AG09309 (cell line): ENCODE measurements around the gene SSTR3.

Experiments
- DNase-seq: peaks from one replicate; pipeline ENCODE4 v3.0.0-alpha.2; 2010; ENCODE audit warnings: low read depth
- H3K4me3 ChIP-seq: 2 replicates; pipeline ENCODE4 v1.5.1; 2011; ENCODE audit warnings: mild to moderate bottlenecking, low read depth, low read length, moderate library complexity; ENCODE audit not compliant: control insufficient read depth
- TF ChIP-seq, protein P1 (sequence below): IDR thresholded peaks from 2 replicates; pipeline ENCODE4 v1.5.1; 2011; ENCODE audit warnings: mild to moderate bottlenecking, low read depth, low read length, inconsistent platforms; ENCODE audit not compliant: insufficient read depth, control insufficient read depth; ENCODE audit errors: missing control alignments

Gene SSTR3

DNA sequence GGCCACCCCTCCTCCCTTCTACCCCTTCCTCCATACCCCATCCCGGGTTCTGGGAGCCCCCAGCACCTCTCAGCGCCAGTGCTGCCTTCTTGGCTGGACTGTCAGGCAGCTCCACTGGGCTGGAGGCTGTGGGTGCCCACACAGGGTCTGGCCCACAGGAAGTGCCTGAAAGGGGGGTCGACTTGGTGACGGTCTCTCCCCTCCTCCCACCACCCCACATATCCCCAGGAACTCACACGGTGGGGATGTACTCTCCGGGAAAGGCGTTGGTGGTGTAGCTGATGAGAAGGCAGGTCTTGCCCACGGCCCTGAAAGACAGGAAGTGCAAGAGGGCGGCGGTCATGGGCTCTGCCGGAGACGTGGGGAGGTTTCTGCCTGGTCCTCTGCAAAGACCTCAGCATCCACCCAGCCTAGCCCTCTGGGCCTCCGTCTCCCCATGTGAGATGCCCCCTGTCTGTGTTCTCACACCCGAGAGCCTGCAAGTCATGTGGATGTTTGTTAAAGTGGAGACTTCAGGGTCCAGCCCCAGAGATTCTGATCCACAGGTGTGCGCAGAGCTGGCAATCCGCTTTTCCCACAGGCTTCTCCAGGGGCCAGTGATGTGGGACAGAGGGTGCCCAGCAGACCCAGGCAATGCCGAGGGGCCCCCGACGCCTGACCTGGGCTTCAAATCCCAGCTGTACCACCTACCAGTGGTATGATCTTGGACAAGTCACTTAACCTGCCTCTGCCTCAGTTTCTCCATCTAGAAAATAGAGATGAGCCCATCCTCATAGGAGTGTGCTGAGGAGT lies 29.3 kb upstream of the SSTR3 start:
- DNase-seq: no peak
- no peak overlapping the region for H3K4me3 ChIP-seq
- TF ChIP-seq, protein P1, sequence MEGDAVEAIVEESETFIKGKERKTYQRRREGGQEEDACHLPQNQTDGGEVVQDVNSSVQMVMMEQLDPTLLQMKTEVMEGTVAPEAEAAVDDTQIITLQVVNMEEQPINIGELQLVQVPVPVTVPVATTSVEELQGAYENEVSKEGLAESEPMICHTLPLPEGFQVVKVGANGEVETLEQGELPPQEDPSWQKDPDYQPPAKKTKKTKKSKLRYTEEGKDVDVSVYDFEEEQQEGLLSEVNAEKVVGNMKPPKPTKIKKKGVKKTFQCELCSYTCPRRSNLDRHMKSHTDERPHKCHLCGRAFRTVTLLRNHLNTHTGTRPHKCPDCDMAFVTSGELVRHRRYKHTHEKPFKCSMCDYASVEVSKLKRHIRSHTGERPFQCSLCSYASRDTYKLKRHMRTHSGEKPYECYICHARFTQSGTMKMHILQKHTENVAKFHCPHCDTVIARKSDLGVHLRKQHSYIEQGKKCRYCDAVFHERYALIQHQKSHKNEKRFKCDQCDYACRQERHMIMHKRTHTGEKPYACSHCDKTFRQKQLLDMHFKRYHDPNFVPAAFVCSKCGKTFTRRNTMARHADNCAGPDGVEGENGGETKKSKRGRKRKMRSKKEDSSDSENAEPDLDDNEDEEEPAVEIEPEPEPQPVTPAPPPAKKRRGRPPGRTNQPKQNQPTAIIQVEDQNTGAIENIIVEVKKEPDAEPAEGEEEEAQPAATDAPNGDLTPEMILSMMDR: no peak

DNA sequence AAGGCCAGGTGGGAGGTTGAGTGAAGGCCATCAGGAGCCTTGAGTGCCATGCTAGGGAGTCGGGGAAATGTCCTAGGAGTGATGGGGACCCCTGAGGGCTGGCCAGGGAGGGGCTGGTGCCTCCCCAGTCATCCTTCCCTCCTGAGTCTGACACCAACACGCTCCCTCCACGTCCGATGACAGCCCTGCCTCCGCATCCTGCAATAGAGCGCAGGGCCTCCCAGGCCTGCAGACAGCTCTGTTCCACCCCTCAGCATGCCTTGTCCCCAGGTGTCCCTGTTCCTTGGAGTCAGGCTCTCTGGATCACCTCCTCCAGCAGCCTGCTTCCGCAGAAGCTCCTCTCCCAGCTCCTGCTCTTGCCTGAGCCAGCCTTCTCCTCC lies 28.7 kb upstream of the SSTR3 start:
- DNase-seq: no peak
- no peak overlapping the region for H3K4me3 ChIP-seq
- TF ChIP-seq, protein P1: no peak

DNA sequence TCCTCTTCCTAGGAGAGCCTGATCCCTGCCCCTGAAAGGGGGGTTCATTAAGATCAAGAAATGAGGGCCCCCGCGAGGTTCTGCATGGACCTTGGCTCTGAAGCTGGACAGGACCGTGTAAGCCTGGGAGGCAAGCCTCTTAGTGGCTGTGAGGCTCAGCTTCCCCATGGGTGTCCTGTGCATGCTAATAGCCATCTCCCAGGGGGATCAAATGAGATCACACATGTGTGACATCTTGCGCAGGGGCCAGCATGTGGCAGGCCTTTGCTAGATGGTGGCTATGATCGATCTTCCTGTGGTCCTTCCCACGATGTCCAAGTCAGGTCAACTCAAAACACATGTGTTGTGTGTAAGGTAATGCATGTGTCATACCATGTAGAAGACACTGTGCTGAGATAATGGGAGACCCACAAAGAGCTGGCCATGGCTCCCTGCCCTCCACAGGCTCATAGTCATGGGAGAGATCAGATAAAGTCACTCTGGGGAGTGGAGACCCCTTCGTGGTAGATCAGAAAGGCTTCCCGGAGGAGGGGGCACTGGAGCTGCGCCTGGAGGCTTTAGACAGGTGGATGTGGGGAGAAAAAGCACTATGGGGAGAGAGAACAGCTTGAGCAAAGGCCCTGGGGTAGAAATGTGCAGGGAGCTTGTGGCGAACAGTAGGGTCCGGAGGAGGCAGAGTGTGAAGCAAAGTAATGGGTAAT lies 28.1 kb upstream of the SSTR3 start:
- H3K4me3 ChIP-seq: no peak overlapping the region
- TF ChIP-seq, protein P1: no peak
- no peak for DNase-seq

DNA sequence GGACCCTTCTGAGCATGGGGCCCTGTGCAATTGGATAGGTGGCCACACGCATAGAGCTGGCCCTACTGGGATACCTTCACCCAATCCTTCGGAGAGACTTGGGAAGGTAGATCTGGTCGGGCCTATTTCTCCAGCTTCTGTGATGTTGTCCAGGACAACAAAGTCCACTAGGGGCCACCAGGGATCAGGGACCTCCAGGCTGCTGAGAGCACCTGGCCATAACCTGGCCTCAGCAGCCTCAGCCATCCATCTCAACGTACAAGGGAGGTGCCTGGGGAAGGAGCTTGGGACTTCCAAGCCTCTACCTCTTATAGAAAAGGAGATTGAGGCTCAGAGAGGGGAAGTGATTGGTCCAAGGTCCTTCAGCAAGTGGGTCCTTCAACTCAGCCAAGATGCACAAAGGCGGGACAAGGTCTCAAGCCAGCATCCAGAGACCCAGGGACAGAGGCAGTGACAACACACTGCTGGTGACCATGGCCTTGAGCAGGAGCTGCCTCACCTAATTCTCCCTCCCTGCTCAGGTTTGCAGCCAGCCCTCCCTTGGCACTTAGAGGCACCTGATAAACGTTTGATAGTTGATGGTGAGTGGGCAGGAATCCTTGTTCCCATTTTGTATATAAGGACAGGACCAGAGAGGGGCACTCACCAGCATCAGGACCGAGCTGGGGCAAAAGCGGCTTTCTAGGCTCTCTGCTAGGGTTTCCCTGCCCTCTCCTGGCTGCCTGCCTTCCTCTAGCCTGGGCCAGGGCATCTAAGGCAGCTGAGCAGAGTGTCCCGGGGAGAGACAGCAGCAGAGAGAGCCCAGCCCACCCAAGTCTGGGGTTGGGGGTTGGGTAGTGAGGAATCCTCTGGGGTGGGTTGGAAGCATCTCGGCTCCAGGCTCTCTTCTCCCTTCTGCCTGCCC lies 27.3 kb upstream of the SSTR3 start:
- TF ChIP-seq, protein P1: no peak
- no peak for DNase-seq
- no peak overlapping the region for H3K4me3 ChIP-seq

DNA sequence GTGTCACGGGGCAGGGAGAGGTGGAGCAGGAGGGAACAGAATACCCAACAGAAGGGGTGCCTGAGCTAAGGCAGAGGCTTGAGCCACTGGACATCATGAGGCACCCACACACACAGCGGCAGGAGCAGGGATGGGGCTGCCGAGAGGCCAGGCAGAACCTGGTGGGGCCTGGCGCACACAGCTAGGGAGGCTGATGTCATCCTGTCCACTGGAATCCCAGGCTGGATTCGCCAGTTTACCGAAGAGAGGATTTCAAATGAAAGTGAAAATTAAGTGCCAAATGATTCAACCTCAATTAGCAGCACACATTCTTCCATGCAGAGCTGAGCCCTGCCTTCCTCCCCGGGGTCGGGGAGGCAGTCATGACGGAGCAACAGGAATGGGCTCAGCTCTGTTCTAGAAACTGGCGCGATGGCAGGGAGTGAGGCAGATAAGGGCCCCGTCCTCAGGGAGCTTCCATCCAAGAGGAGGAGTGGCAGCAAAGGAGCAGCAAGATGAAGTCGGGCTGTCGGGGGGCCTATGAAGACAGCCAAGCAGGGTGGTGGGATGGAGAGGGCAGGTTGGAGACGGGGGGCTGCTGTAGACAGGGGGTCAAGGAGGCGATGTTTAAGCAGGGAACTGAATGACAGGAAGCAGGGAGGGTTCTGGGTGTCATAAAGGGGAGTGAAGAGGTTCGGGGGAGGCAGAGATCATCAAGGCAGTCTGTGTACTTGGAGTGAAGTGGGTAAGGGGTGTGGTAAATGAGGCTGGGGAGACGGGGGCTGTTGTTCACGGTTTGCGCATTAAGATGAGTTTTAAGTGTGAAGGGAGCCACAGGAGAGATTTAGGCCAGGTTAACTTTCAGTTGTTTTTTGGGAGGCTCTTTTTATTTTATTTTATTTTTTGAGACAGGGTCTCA lies 25.3 kb upstream of the SSTR3 start:
- TF ChIP-seq, protein P1: no peak
- DNase-seq: no peak
- no peak overlapping the region for H3K4me3 ChIP-seq
